GM10266 (cell line): ENCODE data around the gene NENF.
"Not testable (repeated sequence)": the region's sequence is repeated elsewhere in the genome, so short reads cannot be mapped to it uniquely, and the experiment has no call there.

Source experiments
- DNase-seq: peaks from one replicate; pipeline ENCODE4 v3.0.0; 2012; ENCODE audit errors: extremely low spot score
- CTCF ChIP-seq: IDR thresholded peaks from 2 replicates; pipeline ENCODE4 v1.5.1; 2012; ENCODE audit warnings: mild to moderate bottlenecking, low read depth; ENCODE audit not compliant: control insufficient read depth, insufficient read depth; ENCODE audit errors: missing control alignments

NENF gene

GRCh38 chr1:212478467-212479025 is 45.8 kb downstream of the NENF start:
- DNase-seq: no peak
- no peak for TF ChIP-seq CTCF

- TF ChIP-seq CTCF: no peak
- DNase-seq: no peak
Measured at GRCh38 chr1:212479188-212479587, 46.5 kb downstream of the NENF start.

GRCh38 chr1:212480711-212481437 is 48.2 kb downstream of the NENF start:
- not testable (repeated sequence) for DNase-seq

- TF ChIP-seq CTCF: no peak
- no peak for DNase-seq
Measured at GRCh38 chr1:212481438-212481767, 48.7 kb downstream of the NENF start.

- DNase-seq: no peak
- no peak for TF ChIP-seq CTCF
Measured at GRCh38 chr1:212482006-212482636, 49.4 kb downstream of the NENF start.

- TF ChIP-seq CTCF: no peak
- no peak for DNase-seq
Measured at GRCh38 chr1:212482637-212483441, 50.1 kb downstream of the NENF start.

- TF ChIP-seq CTCF: no peak
- no peak for DNase-seq
Measured at GRCh38 chr1:212484701-212485570, 52.2 kb downstream of the NENF start.
